HG02870 (cell line): ENCODE measurements around the gene FCN1.
"Not testable (repeated sequence)": the region's sequence is repeated elsewhere in the genome, so short reads cannot be mapped to it uniquely, and the experiment has no call there.

ENCODE experiments used
- ATAC-seq: cut with Tn5 transposase; IDR thresholded peaks from one replicate; pipeline ENCODE4 v1.9.1; 2021; ENCODE audit warnings: mild to moderate bottlenecking, moderate library complexity; ENCODE audit not compliant: unreplicated experiment

Gene FCN1

DNA sequence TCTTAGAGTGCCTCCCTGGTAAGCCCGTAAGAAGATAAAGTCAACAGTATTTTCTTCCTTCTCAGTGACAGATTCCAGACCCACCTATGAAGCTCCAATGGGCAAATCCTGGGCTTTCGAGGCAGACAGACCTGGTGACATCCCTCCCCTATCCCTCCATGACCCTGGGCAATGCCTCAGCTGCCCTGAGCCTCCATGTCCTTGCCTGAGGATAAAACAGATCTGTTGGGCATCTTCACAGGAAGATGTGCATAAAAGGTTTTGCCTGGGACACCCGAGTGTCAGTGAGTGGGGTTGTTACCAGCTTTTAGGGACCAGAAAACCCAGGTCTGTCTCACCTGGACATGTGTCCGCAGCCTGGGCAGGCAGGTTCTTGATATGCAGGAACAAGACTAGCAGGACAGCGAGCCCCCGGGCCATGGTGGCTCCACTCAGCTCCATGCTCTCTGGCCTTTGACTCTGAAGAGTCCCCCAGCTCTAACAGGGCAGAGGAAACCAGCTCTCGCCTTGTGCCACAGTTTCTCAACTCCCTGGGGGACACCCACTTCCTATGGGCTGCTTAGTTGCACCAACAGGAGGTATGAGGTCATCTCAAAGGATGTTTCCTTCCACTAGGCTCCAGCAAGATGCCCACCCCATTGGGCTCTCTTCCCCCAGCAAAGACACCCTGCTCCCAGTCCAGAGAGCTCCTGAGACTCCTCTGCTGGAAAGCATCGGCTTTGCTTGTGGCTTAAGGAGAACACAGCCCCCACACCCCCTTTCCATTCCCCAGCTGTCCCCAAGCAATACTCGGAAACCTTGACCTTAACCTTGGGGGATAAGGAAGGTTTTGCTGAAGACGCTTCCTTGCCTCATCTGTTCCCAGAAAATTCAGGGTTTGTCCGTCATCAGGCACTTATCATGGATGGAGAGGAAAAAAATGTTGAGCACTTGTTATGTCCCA lies at the start of gene FCN1:
Gene FCN1 (minus strand): TSS at position 482 of the 943 bp plus-strand sequence. CDS start 41 bp downstream, at position 441.
- ATAC-seq: no peak

DNA sequence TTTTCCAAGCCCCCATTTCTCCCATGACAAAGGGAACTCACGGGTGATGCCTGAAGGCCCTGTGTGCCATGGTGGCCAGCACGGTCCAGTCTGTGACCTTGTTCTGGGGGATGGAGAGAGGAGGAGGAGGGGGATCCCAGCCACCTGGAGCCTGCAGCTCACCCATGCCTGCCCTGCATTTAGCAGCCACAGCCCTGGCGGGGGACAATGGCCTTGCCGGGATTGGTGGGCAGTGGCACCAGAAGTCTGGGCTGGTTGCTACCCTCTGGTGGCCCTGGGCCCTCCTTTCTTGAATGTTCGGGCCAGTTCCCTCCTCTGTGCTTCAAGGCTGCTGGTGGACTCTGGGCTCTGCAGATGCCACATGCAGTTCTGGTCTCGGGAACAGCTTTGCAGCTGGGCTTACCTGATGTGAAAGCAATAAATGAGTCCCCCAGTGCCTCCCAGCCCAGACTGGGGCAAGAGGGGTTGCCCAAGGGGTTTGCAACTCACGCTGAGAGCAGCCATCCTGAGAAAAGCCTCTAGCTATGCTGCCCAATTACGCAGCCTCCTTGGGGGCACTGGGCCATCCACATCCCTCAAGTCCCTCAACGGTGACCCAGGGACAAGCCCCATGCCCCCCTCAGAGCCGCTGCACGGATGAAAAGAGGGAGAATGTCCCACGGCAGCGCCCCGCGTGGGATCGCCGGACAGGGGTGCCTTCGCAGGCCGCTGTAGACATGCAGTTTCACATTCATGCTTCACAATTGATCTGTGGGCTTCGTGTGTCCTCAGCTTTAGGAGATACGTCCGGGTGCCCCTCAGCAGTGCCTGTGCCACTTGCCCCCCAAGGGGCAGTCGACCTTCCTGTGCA lies 49.2 kb upstream of the FCN1 start:
- no peak for ATAC-seq

- ATAC-seq: no peak
Measured at GRCh38 chr9:134966270-134966669, 48.6 kb upstream of the FCN1 start.

- ATAC-seq: no peak
Measured at GRCh38 chr9:134965851-134966250, 48.1 kb upstream of the FCN1 start.

DNA sequence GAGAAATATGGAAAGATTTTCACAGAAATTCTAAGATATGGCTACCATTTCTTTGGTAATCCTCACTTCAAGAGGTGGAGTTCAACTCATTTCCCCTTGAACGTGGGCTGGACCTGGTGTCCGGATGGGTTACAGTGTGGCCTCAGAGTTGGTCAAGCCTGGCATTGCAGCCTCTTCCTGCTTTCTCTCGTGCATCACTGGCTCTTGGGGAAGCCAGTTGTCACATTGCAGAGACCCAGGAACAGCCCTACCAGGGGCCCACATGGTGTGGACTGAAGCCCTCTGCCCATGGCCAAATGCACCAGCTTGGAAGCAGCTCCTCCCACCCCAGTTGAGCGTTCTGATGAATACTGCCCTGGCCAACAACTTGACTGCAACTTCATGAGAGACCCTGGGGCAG lies 47.7 kb upstream of the FCN1 start:
- ATAC-seq: no peak

- ATAC-seq: no peak
Measured at GRCh38 chr9:134964271-134965055, 46.8 kb upstream of the FCN1 start.

- no peak for ATAC-seq
Measured at GRCh38 chr9:134963546-134963945, 45.8 kb upstream of the FCN1 start.

DNA sequence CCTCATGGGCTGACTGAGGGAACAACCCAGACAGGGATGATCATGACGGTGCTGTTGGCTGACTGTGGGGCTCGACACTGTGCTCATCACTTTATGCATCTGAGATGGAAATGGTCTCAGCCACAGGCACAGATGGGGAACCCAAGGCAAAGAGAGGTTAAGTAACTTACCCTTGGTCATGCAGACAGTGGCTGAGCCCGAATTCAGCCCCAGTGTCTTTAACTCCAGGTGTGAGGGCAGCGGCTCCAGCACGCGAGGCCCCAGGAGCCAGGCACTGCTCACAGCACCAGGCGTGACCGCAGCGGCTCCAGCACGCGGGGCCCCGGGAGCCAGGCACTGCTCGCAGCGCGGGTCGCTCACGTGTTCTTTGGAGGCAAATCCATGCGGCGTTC lies 45.3 kb upstream of the FCN1 start:
- ATAC-seq: no peak

GRCh38 chr9:134962065-134962972 lies 44.6 kb upstream of the FCN1 start:
- no peak for ATAC-seq

DNA sequence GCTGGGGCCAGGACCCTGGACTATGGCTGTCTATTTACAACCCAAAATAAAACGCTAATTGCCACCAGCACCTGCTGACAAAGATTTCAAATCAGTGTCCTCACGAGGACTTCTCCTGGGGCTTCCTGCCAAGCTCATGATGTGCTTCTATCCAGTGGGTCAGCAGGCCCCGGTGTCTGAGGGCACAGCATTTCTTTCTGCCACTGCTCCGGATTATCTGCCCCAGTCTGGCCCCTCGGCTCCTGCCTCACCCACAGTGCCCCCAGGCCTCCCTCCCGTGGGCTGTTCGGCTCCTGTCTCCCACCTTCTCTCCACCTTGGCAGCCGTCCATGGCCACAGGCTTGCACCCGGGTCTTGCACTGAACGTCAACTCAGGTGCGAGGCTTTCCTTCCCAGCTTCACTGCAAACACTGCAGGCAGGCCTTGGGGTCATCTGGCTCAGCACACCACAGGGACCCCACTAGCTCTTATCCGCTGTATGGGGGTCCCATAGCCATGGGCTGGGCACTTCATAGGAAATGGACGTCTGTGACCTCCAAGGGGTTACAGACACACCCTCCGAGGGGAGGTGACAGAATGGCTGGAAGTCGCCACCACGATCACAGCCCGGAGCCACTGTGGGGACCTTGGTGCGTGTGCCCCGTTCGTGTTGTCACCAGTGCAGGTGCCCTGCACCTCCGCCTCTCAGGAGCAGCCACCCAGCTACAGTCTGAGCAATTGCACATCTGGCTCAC lies 43.8 kb upstream of the FCN1 start:
- no peak for ATAC-seq

DNA sequence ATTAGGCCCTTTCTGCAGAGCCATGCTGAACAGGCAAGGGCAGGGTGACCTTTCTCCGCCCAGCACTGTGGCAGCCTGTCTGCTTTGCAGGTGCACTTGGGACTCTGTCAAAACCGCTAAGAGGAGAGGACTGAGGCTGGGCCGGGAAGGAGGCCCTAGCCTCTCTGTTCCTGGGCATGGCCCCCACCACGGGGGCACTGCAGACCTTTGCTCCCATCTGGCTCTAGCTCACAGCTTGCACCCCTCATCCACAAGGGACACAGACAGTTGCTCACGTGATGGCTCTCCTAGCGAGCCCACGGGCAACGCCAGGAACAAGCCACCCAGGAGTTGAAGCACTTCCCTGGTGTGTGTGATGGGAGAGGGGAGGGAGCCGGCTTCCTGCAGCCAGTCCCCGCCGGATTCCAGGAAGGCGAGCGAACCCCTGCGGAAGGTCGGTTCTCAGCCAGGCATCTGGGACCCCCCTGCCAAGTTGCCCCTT lies 43.0 kb upstream of the FCN1 start:
- ATAC-seq: no peak

- ATAC-seq: no peak
Measured at GRCh38 chr9:134959971-134960310, 42.2 kb upstream of the FCN1 start.

DNA sequence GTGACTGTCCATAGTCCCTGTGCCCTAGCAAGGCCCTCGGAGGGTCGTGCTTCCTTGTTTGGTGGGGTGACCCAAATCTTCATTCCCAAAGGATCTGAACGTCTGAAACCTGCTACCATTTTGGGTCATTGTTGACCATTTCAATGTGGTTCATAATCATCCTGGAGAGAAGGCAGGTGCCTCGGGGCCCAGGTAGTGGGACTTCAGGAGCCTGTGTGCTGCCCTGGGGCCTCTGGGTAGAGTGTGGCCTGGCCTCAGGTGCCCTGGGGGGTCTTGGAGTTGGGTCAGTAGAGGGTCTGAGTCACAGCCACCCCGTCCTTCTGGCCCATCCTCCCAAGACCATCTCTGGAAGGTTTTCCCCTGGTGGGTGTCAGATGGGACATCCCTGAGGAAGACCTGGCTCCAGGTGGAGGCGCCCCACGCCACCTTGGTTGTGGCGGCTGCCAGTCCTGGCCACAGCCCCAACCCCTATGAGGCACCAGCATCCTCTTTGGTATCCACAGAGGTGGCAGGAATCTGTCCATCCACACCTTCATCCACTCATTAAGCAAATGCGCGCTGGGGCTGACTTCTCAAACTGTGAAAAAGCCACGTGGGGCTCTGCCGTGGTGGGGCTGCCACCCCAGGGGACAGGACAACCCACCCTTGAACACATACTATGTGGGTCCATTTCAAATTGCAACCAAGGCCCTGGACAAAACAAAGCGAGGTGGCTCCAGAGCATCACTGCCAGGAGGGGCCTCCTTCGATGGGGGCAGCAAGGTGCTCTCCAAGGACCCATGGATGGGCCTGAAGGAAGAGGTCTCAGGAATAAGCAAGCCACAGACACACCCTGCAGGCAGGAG lies 41.6 kb upstream of the FCN1 start:
- ATAC-seq: no peak

DNA sequence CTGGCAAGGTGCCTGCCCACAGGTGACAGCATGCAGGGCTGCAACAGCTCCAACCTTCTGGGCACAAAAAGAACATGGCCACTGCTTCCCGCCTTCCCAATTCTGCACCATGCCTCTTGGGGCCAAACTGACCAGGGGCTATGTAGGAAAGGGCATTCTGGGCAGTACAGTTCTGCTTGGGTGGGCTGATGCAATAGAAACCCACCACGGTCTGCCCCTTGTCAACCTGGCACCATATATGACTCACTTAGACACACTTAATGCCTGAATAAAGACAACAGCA lies 40.2 kb upstream of the FCN1 start:
- no peak for ATAC-seq

GRCh38 chr9:134957165-134957944 lies 39.6 kb upstream of the FCN1 start:
- no peak for ATAC-seq

DNA sequence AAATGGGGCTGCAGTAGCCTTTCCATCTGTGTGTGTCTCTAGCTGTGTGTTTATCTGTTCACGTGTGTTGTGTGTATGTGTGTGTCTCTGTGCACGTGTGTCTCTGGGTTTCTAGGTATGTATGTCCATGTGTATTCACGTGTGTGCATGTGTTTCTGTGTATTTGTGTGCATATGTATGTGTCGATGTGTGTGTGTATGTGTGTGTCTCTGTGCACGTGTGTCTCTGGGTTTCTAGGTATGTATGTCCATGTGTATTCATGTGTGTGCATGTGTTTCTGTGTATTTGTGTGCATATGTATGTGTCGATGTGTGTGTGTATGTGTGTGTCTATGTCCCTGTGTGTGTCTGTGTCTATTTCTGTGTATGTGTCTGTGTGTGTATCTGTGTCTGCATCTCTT lies 38.7 kb upstream of the FCN1 start:
- not testable (repeated sequence) for ATAC-seq

- no peak for ATAC-seq
Measured at GRCh38 chr9:134955801-134956200, 38.1 kb upstream of the FCN1 start.

- ATAC-seq: no peak
Measured at GRCh38 chr9:134955156-134955555, 37.4 kb upstream of the FCN1 start.
